ENCODE measurements around the gene EFCAB6.

EFCAB6 gene

GRCh38 chr22:43563571-43563970 lies 248.5 kb downstream of the EFCAB6 start:
- no peaks in the 10 kb centered on the region for H3K36me3 ChIP-seq (ENCODE audit: low read depth)
- ATAC-seq (ENCODE audit: low read depth), result no peak
- H3K9me3 ChIP-seq (ENCODE audit: severe bottlenecking), result no peaks in the 10 kb centered on the region
- H3K27me3 ChIP-seq (ENCODE audit: insufficient read depth, poor library complexity, severe bottlenecking), result peaks cover 3% of the 10 kb centered on the region
- TF ChIP-seq CTCF (IDR thresholded peaks at IDR 0.05; ENCODE audit: poor library complexity, severe bottlenecking), result no peak
- H3K4me3 ChIP-seq (ENCODE audit: severe bottlenecking), result no peak overlapping the region
- DNase-seq (ENCODE audit: low spot score), result no peak
- no peaks in the 10 kb centered on the region for H3K4me1 ChIP-seq (ENCODE audit: insufficient read depth, poor library complexity, severe bottlenecking)
- H3K27ac ChIP-seq (ENCODE audit: poor library complexity, severe bottlenecking), result no peak overlapping the region

GRCh38 chr22:43562843-43563242 lies 249.3 kb downstream of the EFCAB6 start:
- TF ChIP-seq CTCF (IDR thresholded peaks at IDR 0.05; ENCODE audit: poor library complexity, severe bottlenecking), result no peak
- no peak overlapping the region for H3K27ac ChIP-seq (ENCODE audit: poor library complexity, severe bottlenecking)
- no peak for DNase-seq (ENCODE audit: low spot score)
- H3K4me1 ChIP-seq (ENCODE audit: insufficient read depth, poor library complexity, severe bottlenecking), result no peaks in the 10 kb centered on the region
- no peak overlapping the region for H3K4me3 ChIP-seq (ENCODE audit: severe bottlenecking)
- no peaks in the 10 kb centered on the region for H3K9me3 ChIP-seq (ENCODE audit: severe bottlenecking)
- peaks cover 3% of the 10 kb centered on the region for H3K27me3 ChIP-seq (ENCODE audit: insufficient read depth, poor library complexity, severe bottlenecking)
- no peak for ATAC-seq (ENCODE audit: low read depth)
- no peaks in the 10 kb centered on the region for H3K36me3 ChIP-seq (ENCODE audit: low read depth)

DNA sequence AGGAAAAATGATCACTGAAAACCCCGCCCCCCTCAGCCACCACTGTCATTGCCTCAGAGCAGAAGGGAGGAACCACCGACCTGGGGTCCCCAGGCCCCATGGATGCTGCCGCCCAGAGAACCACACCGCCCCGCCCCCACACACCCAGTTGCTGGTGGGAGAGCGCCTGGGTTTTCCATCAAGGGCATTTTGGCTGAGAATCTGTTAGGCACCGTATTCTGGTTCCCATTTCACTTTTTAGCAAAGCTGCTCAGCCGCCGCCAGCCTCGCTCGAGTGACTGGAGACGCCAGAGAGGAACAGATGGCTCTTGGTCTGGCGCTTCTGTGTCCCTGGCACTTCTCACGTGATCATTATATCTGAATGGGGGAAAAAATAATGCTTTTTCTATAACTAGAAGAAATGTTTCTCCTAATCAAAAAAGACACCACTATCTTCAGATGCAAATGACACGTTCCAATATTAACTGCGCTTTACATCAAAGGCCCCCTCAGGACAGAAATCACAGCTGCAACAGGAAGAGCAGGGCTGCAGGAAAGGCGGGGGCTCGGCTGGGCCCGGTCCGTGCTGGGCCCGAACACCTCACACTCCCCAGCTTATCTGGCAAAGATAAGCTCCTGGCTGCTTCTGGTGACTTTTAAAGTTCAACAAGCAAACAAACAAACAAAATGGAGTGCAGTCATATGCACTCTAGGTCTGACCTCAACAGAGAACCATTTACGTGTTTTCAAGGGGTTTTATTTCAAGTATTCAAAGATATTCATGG lies 250.5 kb downstream of the EFCAB6 start:
- Histone ChIP-seq H3K4me1 (ENCODE audit: insufficient read depth, poor library complexity, severe bottlenecking) (no peaks in the 10 kb centered on the region), H3K36me3 (ENCODE audit: low read depth) (no peaks in the 10 kb centered on the region), H3K27me3 (ENCODE audit: insufficient read depth, poor library complexity, severe bottlenecking) (no peaks in the 10 kb centered on the region), H3K27ac (ENCODE audit: poor library complexity, severe bottlenecking) (no peak overlapping the region), H3K9me3 (ENCODE audit: severe bottlenecking) (no peaks in the 10 kb centered on the region), H3K4me3 (ENCODE audit: severe bottlenecking) (no peak overlapping the region)
- DNase-seq (ENCODE audit: low spot score) (no peak), ATAC-seq (ENCODE audit: low read depth) (no peak)
- TF ChIP-seq CTCF (IDR thresholded peaks at IDR 0.05; ENCODE audit: poor library complexity, severe bottlenecking), result no peak

DNA sequence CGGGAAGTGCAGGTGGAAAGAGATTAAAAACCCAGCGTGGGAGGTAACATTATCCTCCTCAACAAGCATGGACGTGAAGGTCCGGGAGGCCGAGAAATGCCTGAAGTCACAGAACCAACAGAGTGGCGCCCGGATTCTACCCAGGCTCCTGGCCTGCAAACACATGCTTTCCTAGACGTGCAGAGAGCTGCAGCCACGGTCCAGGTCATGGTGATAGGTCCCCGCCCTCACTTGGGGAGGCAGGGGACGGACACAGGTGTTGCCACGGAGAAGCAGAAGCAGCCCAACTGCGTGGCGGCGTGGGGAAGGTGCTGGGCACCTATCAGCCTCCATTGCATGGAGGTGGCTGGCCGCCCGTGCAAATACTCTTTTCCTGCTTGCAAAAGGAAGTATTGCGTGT lies 251.5 kb downstream of the EFCAB6 start:
- Histone ChIP-seq H3K4me1 (ENCODE audit: insufficient read depth, poor library complexity, severe bottlenecking) (no peaks in the 10 kb centered on the region), H3K9me3 (ENCODE audit: severe bottlenecking) (no peaks in the 10 kb centered on the region), H3K36me3 (ENCODE audit: low read depth) (no peaks in the 10 kb centered on the region), H3K27me3 (ENCODE audit: insufficient read depth, poor library complexity, severe bottlenecking) (no peaks in the 10 kb centered on the region), H3K27ac (ENCODE audit: poor library complexity, severe bottlenecking) (no peak overlapping the region), H3K4me3 (ENCODE audit: severe bottlenecking) (no peak overlapping the region)
- TF ChIP-seq CTCF (IDR thresholded peaks at IDR 0.05; ENCODE audit: poor library complexity, severe bottlenecking), result no peak
- DNase-seq (ENCODE audit: low spot score), result no peak
- no peak for ATAC-seq (ENCODE audit: low read depth)
